Bronchial epithelial cell (primary cell): ENCODE results near the gene CDC37. TPM values are rescaled to one million over a fixed set of nuclear protein-coding genes. Genes with fewer than 3 reads are reported as not detected.
"Not testable (repeated sequence)": the region's sequence is repeated elsewhere in the genome, so short reads cannot be mapped to it uniquely, and the experiment has no call there.

ENCODE experiments used
- DNase-seq: peaks from one replicate; pipeline ENCODE4 v3.0.0-alpha.2; 2010; ENCODE audit warnings: low read depth
- FAIRE-seq: peaks from 2 replicates; lab custom pipeline; 2011; peaks lifted over from hg19 to GRCh38; lab: Jason Lieb, UNC
- H3K27me3 ChIP-seq: 2 replicates; pipeline ENCODE4 v1.5.1; 2011; ENCODE audit warnings: low read length; ENCODE audit not compliant: control insufficient read depth, insufficient read depth
- H3K36me3 ChIP-seq: 2 replicates; pipeline ENCODE4 v1.5.1; 2011; ENCODE audit warnings: low read length; ENCODE audit not compliant: control insufficient read depth, insufficient read depth
- H3K4me3 ChIP-seq: 2 replicates; pipeline ENCODE4 v1.5.1; 2011; ENCODE audit warnings: mild to moderate bottlenecking, low read depth, low read length, control low read depth
- CTCF ChIP-seq: IDR thresholded peaks from 2 replicates; pipeline ENCODE4 v1.5.1; 2011; ENCODE audit warnings: mild to moderate bottlenecking, moderate library complexity, low read length, control low read depth, inconsistent platforms; ENCODE audit not compliant: insufficient read depth, severe bottlenecking
- total RNA-seq: library from RNA; depleted of rRNA; stranded (reverse); fragments of >200 nt; gene quantifications from 2 replicates; pipeline ENCODE4 v1.2.1, GENCODE V29; 2014

The CDC37 gene
- total RNA-seq, 1 donor from 2014 or later, result 195 TPM

- peaks cover 4% of the 10 kb centered on the region for H3K36me3 ChIP-seq
- FAIRE-seq (no peak), DNase-seq (no peak)
- peaks cover 5% of the 10 kb centered on the region for H3K27me3 ChIP-seq
- no peak overlapping the region for H3K4me3 ChIP-seq
- TF ChIP-seq CTCF, result no peak
Observed at GRCh38 chr19:10404888-10405820, 1.8 kb upstream of the CDC37 start.

- H3K36me3 ChIP-seq, result peaks cover 6% of the 10 kb centered on the region
- H3K27me3 ChIP-seq, result peaks cover 5% of the 10 kb centered on the region
- H3K4me3 ChIP-seq, result peak overlapping the region; percentile 82
- FAIRE-seq (no peak), DNase-seq (no peak)
- TF ChIP-seq CTCF, result no peak
Observed at GRCh38 chr19:10402441-10403038, 802 bp downstream of the CDC37 start.

DNA sequence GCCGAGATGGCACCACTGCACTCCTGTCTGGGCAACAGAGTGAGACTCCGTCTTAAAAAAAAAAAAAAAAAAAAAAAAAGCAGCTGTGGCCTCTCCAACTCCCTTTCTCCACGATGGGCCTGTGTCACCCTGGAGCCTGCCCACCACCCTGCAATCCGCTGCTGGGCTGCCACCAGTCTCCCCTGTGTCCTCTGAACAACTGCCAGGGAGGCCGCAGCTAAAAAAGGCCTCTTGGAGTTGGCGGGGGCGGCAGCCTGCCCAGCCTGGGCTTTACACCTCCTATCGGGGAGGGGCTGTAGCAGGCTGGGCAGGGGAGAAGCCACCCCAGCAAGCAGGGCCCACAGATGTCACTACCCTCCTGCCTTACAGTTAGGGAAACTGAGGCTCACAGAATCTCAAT lies 3.5 kb downstream of the CDC37 start:
- FAIRE-seq (no peak), DNase-seq (no peak)
- H3K27me3 ChIP-seq, result no peaks in the 10 kb centered on the region
- TF ChIP-seq CTCF, result no peak
- H3K4me3 ChIP-seq, result no peak overlapping the region
- peaks cover 13% of the 10 kb centered on the region for H3K36me3 ChIP-seq

DNA sequence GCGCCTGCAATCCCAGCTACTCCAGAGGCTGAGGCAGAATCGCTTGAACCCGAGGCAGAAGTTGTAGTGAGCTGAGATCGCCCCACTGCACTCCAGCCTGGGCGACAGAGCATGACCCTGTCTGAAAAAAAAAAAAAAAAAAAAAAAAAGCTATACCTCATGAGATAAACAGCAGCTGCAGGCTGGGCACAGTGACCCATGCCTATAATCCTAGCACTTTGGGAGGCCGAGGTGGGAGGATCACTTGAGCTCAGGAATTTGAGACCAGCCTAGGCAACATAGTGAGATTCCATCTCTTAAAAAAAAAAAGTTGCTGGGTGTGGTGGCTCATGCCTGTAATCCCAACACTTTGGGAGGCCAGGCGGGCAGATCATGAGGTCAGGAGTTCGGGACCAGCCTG lies 4.0 kb downstream of the CDC37 start:
- not testable (repeated sequence) for H3K4me3 ChIP-seq, H3K27me3 ChIP-seq, DNase-seq, FAIRE-seq
- peaks cover 14% of the 10 kb centered on the region for H3K36me3 ChIP-seq

DNA sequence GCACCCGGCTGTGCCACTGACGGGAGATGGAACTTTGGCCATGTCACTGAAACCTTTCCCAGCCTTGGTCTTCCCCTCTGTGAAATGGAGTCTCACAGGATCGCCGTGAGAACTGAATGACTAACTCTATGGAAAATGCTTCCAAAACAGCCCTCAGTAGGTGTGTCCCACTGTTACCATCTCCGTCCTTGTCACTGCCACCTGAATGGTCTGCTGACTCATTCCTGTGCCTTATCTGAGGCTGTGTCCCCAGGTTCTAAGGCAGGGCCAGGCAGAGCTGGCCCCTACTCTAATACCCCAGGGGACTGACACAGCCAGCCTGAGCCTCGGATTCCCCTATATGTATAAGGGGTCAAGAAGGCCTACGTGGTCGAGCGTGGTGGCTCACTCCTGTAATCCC lies 4.5 kb downstream of the CDC37 start:
- Histone ChIP-seq H3K27me3 (no peaks in the 10 kb centered on the region), H3K4me3 (no peak overlapping the region), H3K36me3 (peaks cover 14% of the 10 kb centered on the region)
- no peak for TF ChIP-seq CTCF
- FAIRE-seq, result no peak
- no peak for DNase-seq

DNA sequence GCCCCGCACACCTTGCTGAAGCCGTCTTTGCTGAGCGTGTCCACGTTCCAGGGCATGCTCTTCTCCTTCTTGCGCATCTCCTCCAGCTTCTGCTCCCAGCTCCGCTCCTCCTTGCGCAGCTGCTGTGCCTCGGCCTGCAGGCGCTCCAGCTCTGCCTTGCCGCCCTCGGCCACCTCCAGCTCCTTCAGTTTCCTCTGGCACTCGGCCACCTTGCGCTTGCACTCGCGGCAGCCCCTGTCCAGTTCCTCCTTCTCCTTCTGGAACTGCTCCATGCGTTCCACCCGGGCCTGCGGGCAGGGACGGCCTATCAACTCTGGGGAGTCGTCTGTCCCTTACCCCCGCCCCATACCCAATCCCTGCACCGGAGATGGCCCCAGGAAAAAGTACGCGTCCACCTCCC lies 7.4 kb downstream of the CDC37 start:
- DNase-seq, result no peak
- Histone ChIP-seq H3K4me3 (no peak overlapping the region), H3K27me3 (no peaks in the 10 kb centered on the region), H3K36me3 (peaks cover 19% of the 10 kb centered on the region)
- no peak for FAIRE-seq
- no peak for TF ChIP-seq CTCF
